Brain microvascular endothelial cell (primary cell): ENCODE data around the gene CDH24.

ENCODE experiments used
- DNase-seq: peaks from one replicate; pipeline ENCODE4 v3.0.0-alpha.2; 2020
- H3K27ac ChIP-seq: fragments of 250-450 bp; sonication (Bioruptor Pico); 2 replicates; pipeline ENCODE4 v1.5.1; 2020; ENCODE audit warnings: mild to moderate bottlenecking, moderate library complexity
- H3K27me3 ChIP-seq: fragments of 250-450 bp; sonication (Bioruptor Pico); replicated peaks from 2 replicates; pipeline ENCODE4 v1.5.1; 2020; ENCODE audit warnings: mild to moderate bottlenecking
- H3K36me3 ChIP-seq: fragments of 250-450 bp; sonication (Bioruptor Pico); replicated peaks from 2 replicates; pipeline ENCODE4 v1.5.1; 2020; ENCODE audit warnings: mild to moderate bottlenecking
- H3K4me3 ChIP-seq: 2 replicates; pipeline ENCODE4 v1.5.1; 2011; ENCODE audit warnings: low read depth, mild to moderate bottlenecking, control low read depth, low read length, moderate library complexity
- in situ Hi-C: cut with HindIII; loops from 2 replicates; pipeline ENCODE4 v1.10.0; 2017; ENCODE audit warnings: low sequenced_read_pairs, low pct_ligation_motif_present
- TF ChIP-seq, protein P1 (sequence below): IDR thresholded peaks from 2 replicates; pipeline ENCODE4 v1.5.1; 2011; ENCODE audit warnings: low read depth, mild to moderate bottlenecking, moderate library complexity, low read length, control low read depth, inconsistent platforms; ENCODE audit errors: missing control alignments

CDH24 gene

DNA sequence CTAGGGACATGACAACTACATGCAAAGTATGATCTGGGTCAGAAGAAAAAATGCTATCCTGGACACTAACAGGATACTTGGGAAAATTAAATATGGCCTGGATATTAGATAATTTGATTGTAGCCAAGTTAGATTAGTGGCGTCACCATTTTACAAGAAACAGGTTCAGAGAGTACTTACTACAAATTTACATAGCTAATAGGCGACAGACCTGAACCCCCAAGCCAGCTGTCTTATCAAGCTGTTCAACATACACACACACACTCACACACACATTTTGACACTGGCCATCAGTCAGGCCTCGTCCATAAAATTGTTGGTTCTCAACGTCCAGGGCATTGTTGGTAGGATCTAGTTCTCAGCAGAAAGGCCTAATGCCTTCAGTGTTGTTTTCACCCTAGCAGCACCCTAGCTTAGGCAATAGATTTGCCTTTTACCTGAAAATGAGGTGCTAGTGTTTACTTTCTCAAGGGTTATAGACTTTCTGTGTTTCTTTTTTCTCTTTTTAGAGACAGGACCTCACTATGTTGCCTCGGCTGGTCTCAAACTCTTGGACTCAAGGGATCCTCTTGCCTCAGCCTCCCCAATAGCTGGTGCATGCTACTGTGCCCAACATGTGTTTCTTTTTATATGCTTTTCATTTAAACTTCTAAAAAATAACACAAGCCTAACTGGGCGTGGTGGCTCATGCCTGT is 44.1 kb downstream of the CDH24 start:
- Histone ChIP-seq H3K36me3 (no peaks in the 10 kb centered on the region), H3K27ac (no peak overlapping the region), H3K4me3 (no peak overlapping the region), H3K27me3 (no peaks in the 10 kb centered on the region)
- no peak for DNase-seq
- in situ Hi-C loops = no loop called here
- TF ChIP-seq, protein P1, sequence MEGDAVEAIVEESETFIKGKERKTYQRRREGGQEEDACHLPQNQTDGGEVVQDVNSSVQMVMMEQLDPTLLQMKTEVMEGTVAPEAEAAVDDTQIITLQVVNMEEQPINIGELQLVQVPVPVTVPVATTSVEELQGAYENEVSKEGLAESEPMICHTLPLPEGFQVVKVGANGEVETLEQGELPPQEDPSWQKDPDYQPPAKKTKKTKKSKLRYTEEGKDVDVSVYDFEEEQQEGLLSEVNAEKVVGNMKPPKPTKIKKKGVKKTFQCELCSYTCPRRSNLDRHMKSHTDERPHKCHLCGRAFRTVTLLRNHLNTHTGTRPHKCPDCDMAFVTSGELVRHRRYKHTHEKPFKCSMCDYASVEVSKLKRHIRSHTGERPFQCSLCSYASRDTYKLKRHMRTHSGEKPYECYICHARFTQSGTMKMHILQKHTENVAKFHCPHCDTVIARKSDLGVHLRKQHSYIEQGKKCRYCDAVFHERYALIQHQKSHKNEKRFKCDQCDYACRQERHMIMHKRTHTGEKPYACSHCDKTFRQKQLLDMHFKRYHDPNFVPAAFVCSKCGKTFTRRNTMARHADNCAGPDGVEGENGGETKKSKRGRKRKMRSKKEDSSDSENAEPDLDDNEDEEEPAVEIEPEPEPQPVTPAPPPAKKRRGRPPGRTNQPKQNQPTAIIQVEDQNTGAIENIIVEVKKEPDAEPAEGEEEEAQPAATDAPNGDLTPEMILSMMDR = no peak

DNA sequence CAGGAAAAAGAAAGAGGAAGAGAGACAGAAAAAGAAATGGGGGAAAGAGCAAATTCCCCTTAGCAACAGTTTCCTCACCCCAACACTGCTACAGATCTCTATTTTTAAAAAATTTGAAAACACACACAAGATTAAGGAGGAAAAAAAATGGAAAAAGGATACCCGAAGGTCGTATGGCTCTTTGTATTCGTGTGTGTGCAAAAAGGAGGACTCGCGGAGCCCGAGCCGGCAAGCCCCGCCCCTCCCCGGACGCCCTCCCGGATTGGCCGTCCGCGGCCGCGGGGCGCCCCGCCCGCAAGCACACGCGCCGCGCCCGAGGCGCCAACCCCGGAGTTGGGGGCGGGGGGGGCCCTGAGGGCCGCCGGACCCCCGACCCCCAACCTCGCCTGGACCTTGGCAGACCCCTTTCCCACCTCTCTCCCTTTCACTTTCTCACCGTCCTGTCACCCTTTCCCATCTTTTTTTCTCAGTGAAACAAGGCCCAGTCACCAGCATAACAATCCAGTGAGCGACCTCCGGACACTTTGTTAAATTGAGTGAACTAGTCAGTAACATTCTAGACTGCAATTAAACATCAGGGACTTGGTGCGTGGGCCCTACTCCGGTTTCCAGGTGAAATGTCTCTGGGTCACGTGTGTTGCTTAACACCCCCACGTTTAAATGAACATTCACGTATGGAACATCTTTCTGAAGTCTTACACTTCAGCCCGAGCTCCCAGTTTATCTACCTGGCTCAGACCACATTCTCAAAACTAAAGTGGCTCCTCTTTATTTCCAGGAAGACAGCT is 47.2 kb downstream of the CDH24 start, which contains the start of gene C14orf93:
TSS of gene C14orf93 (minus strand) at position 205 of the 788 bp plus-strand sequence. CDS start 11,120 bp downstream, outside the sequence.
- Histone ChIP-seq H3K4me3 (peak within 1 kb of the TSS; percentile 59), H3K36me3 (no peaks in the 10 kb centered on the region), H3K27me3 (no peaks in the 10 kb centered on the region), H3K27ac (peak within 1 kb of the TSS; percentile 54)
- TF ChIP-seq, protein P1 = no peak
- in situ Hi-C loops = no loop called here
- DNase-seq = peak; percentile 57

GRCh38 chr14:23009483-23009938 is 47.8 kb downstream of the CDH24 start:
- no peaks in the 10 kb centered on the region for H3K36me3 ChIP-seq
- peak overlapping the region; percentile 59 for H3K4me3 ChIP-seq
- H3K27ac ChIP-seq = peak overlapping the region; percentile 54
- in situ Hi-C loops = no loop called here
- no peak for DNase-seq
- H3K27me3 ChIP-seq = no peaks in the 10 kb centered on the region
- TF ChIP-seq, protein P1 = no peak

- Histone ChIP-seq H3K27me3 (no peaks in the 10 kb centered on the region), H3K4me3 (no peak overlapping the region)
Observed at GRCh38 chr14:23008831-23009230, 48.5 kb downstream of the CDH24 start.

GRCh38 chr14:23006544-23007419 is 50.5 kb downstream of the CDH24 start:
- in situ Hi-C loops = no loop called here
- peak; percentile 95 for DNase-seq
- Histone ChIP-seq H3K4me3 (peak overlapping the region; percentile 69), H3K36me3 (no peaks in the 10 kb centered on the region), H3K27me3 (no peaks in the 10 kb centered on the region), H3K27ac (peak overlapping the region; percentile 91)
- TF ChIP-seq, protein P1 = peak; percentile 58

More at GRCh38 chr14:23008831-23009230, 48.5 kb downstream of the CDH24 start:
- TF ChIP-seq, protein P1 = no peak
- Histone ChIP-seq H3K27ac (no peak overlapping the region), H3K36me3 (no peaks in the 10 kb centered on the region)
- no peak for DNase-seq
- in situ Hi-C loops = no loop called here
